ENCODE data around the gene CHRNB2. TPM values are rescaled to one million over a fixed set of nuclear protein-coding genes. Genes with fewer than 3 reads are reported as not detected.

Gene CHRNB2
- total and polyA plus RNA-seq, 9 of the 15 experiments (the other 6 are each of a cell fraction or from before 2014, with no cell fraction given), result 0.01 TPM; not detected in 8

GRCh38 chr1:154550657-154551056, 16.9 kb upstream of the CHRNB2 start:
- DNase-seq (ENCODE audit: extremely low read depth in 1 of 4, low spot score in 3 of 4) (no peak), ATAC-seq (no peak), FAIRE-seq (no peak)
- Histone ChIP-seq H3K36me3 (ENCODE audit: control insufficient read depth, insufficient read depth, low read length) (peaks cover 72% of the 10 kb centered on the region), H4K20me1 (replicated peaks; ENCODE audit: control insufficient read depth, insufficient read depth, low read length) (peaks cover 8% of the 10 kb centered on the region; the same call in 1 of the 2 replicates), H3K9me3 (replicated peaks; ENCODE audit: control insufficient read depth, insufficient read depth, low read depth, low read length) (no peaks in the 10 kb centered on the region), H3K27me3 (ENCODE audit: control insufficient read depth in 2 of 2, insufficient read depth in 2 of 2, low read length in 2 of 2) (no peaks in the 10 kb centered on the region), H3K9me1 (ENCODE audit: control insufficient read depth, insufficient read depth, low read length) (no peaks in the 10 kb centered on the region), H3K27ac (ENCODE audit: extremely low read depth, low read depth, low read length) (no peak overlapping the region), H3K4me3 (no peak overlapping the region), H2AFZ (ENCODE audit: low read depth, low read length) (no peak overlapping the region), H3K4me1 (replicated peaks in 1 of 2; ENCODE audit: control insufficient read depth in 2 of 2, insufficient read depth in 2 of 2, low read length in 2 of 2) (no peaks in the 10 kb centered on the region; a peak in 2 of 5 replicates), H3K79me2 (ENCODE audit: control insufficient read depth, insufficient read depth, low read length) (peaks cover 1% of the 10 kb centered on the region; the same call in 2 of the 3 replicates), H3K4me2 (ENCODE audit: insufficient read depth, low read length) (no peak overlapping the region), H3K9ac (ENCODE audit: insufficient read depth in 1 of 2, low read depth in 2 of 2, low read length in 2 of 2) (no peak overlapping the region)
- POLR2A ChIA-PET, result no interaction called here
- intact Hi-C loops (cut with micrococcal nuclease), result no loop called here
- BruUV-seq (replicated peaks), result no TSS peak
- in situ Hi-C loops (cut with MboI), result no loop called here
- TF ChIP-seq ZNF277 (CRISPR knock-in tag; IDR thresholded peaks at IDR 0.05; ENCODE audit: borderline replicate concordance), result no peak
- no peak for TF ChIP-seq ARNT (IDR thresholded peaks at IDR 0.05)
- TF ChIP-seq IRF9 (tag; IDR thresholded peaks at IDR 0.05), result no peak
- TF ChIP-seq MIER1 (IDR thresholded peaks at IDR 0.05; ENCODE audit: low read depth), result no peak
- no peak for TF ChIP-seq ARID3A (IDR thresholded peaks at IDR 0.05; ENCODE audit: borderline replicate concordance, low read depth, low read length)
- CTCF ChIA-PET (ENCODE audit: low intra/inter-chr PET ratio), result no interaction called here
- 76% methylated on average over 6 of the region's 6 CpGs for WGBS (ENCODE audit: insufficient coverage, low coverage, missing lambda C conversion rate)
